Measurements from ENCODE around the gene HECA. TPM values are rescaled to one million over a fixed set of nuclear protein-coding genes. Genes with fewer than 3 reads are reported as not detected.

The HECA gene
- total RNA-seq, 1 experiment from 2014 or later: 4.2 TPM

DNA sequence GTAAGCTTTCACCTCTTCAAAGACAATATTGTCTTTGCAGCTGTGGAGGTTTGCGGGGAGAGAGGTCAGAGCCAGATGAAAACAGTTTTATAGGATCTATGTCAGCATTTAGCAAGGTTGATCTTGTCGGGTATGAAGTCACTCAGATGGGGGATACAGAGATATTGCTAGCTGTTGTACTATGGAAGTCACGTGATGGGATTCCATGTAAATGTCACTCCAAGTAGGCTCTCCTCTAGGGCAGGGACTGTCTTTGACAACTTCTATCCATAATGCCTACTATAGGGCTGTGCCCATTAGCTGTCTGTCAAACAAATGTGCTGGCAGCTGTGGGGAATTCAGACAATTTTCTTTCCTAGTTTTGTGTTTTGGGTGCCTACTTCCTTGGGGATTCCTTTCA is 54.8 kb downstream of the HECA start:
- no peaks in the 10 kb centered on the region for H3F3A ChIP-seq (ENCODE audit: low read length, unreplicated experiment)
- no peaks in the 10 kb centered on the region for H3K9me3 ChIP-seq (ENCODE audit: low read length)
- no peak overlapping the region for H3K4me2 ChIP-seq (ENCODE audit: low read length)
- H3K9me2 ChIP-seq (replicated peaks; ENCODE audit: low read length): no peaks in the 10 kb centered on the region
- TF ChIP-seq CTCF (conservative IDR thresholded peaks at IDR 0.05; ENCODE audit: low read depth, low read length): no peak
- no peak for TF ChIP-seq EZH2 (IDR thresholded peaks at IDR 0.05; ENCODE audit: low read length, unreplicated experiment)
- no peak for TF ChIP-seq EZH2phosphoT487 (IDR thresholded peaks at IDR 0.05; ENCODE audit: borderline replicate concordance, low read length)
- no peaks in the 10 kb centered on the region for H3K36me3 ChIP-seq (ENCODE audit: low read depth, low read length)
- DNase-seq: no peak
- H3K9ac ChIP-seq (ENCODE audit: low read length): no peak overlapping the region
- POLR2A ChIA-PET (ENCODE audit: unreplicated experiment): no interaction called here
- CTCF ChIA-PET: no interaction called here
- no peak for ATAC-seq
- intact Hi-C loops (cut with micrococcal nuclease): no loop called here
- no peaks in the 10 kb centered on the region for H3K4me1 ChIP-seq (ENCODE audit: insufficient read depth, low read length)
- no peak overlapping the region for H2AFZ ChIP-seq (ENCODE audit: low read length)
- H4K20me1 ChIP-seq (ENCODE audit: low read length): no peaks in the 10 kb centered on the region
- H3K4me3 ChIP-seq (ENCODE audit: low read length): no peak overlapping the region
- H3K79me2 ChIP-seq (ENCODE audit: low read length): no peaks in the 10 kb centered on the region
- no TSS peak for BruUV-seq (replicated peaks)
- H3K27me3 ChIP-seq (ENCODE audit: low read length): no peaks in the 10 kb centered on the region
- no peak overlapping the region for H3K27ac ChIP-seq (ENCODE audit: low read length)

GRCh38 chr6:139194740-139195139 is 59.9 kb downstream of the HECA start:
- no TSS peak for BruUV-seq (replicated peaks)
- Histone ChIP-seq H3K36me3 (ENCODE audit: low read depth, low read length) (no peaks in the 10 kb centered on the region), H3K9me3 (ENCODE audit: low read length) (no peaks in the 10 kb centered on the region), H3K79me2 (ENCODE audit: low read length) (no peaks in the 10 kb centered on the region), H3F3A (ENCODE audit: low read length, unreplicated experiment) (no peaks in the 10 kb centered on the region), H3K4me3 (ENCODE audit: low read length) (no peak overlapping the region), H3K9ac (ENCODE audit: low read length) (no peak overlapping the region), H2AFZ (ENCODE audit: low read length) (no peak overlapping the region), H3K27ac (ENCODE audit: low read length) (no peak overlapping the region), H3K4me1 (ENCODE audit: insufficient read depth, low read length) (no peaks in the 10 kb centered on the region), H3K9me2 (replicated peaks; ENCODE audit: low read length) (no peaks in the 10 kb centered on the region), H3K27me3 (ENCODE audit: low read length) (no peaks in the 10 kb centered on the region), H4K20me1 (ENCODE audit: low read length) (no peaks in the 10 kb centered on the region), H3K4me2 (ENCODE audit: low read length) (no peak overlapping the region)
- TF ChIP-seq EZH2 (IDR thresholded peaks at IDR 0.05; ENCODE audit: low read length, unreplicated experiment) (no peak), EZH2phosphoT487 (IDR thresholded peaks at IDR 0.05; ENCODE audit: borderline replicate concordance, low read length) (no peak), CTCF (conservative IDR thresholded peaks at IDR 0.05; ENCODE audit: low read depth, low read length) (no peak)
- ChIA-PET POLR2A (ENCODE audit: unreplicated experiment) (interaction anchor here (0.5 kb wide), 1 partner anchor 209 kb away, joined by 3 read pairs; no protein-coding TSS in a partner anchor), CTCF (no interaction called here)
- DNase-seq: no peak
- intact Hi-C loops (cut with micrococcal nuclease): no loop called here
- ATAC-seq: no peak

GRCh38 chr6:139198529-139199288 is 63.8 kb downstream of the HECA start:
- Histone ChIP-seq H3K4me3 (ENCODE audit: low read length) (no peak overlapping the region), H3F3A (ENCODE audit: low read length, unreplicated experiment) (no peaks in the 10 kb centered on the region), H3K27me3 (ENCODE audit: low read length) (no peaks in the 10 kb centered on the region), H3K27ac (ENCODE audit: low read length) (no peak overlapping the region), H2AFZ (ENCODE audit: low read length) (no peak overlapping the region), H3K9ac (ENCODE audit: low read length) (no peak overlapping the region), H3K9me2 (replicated peaks; ENCODE audit: low read length) (no peaks in the 10 kb centered on the region), H3K4me1 (ENCODE audit: insufficient read depth, low read length) (no peaks in the 10 kb centered on the region), H3K9me3 (ENCODE audit: low read length) (no peaks in the 10 kb centered on the region), H3K4me2 (ENCODE audit: low read length) (no peak overlapping the region), H4K20me1 (ENCODE audit: low read length) (no peaks in the 10 kb centered on the region), H3K36me3 (ENCODE audit: low read depth, low read length) (no peaks in the 10 kb centered on the region), H3K79me2 (ENCODE audit: low read length) (no peaks in the 10 kb centered on the region)
- DNase-seq (no peak), ATAC-seq (no peak)
- intact Hi-C loops (cut with micrococcal nuclease): no loop called here
- TF ChIP-seq EZH2phosphoT487 (IDR thresholded peaks at IDR 0.05; ENCODE audit: borderline replicate concordance, low read length) (no peak), CTCF (conservative IDR thresholded peaks at IDR 0.05; ENCODE audit: low read depth, low read length) (no peak), EZH2 (IDR thresholded peaks at IDR 0.05; ENCODE audit: low read length, unreplicated experiment) (no peak)
- ChIA-PET CTCF (no interaction called here), POLR2A (ENCODE audit: unreplicated experiment) (no interaction called here)
- no TSS peak for BruUV-seq (replicated peaks)

Data from PC-3 (cell line).